NT2/D1 (cell line): ENCODE results near the gene SLC22A4.

Experiments
- YY1 ChIP-seq: IDR thresholded peaks from 2 replicates; pipeline ENCODE4 v1.6.1; 2011; ENCODE audit not compliant: insufficient read length, insufficient read depth
- ZNF274 ChIP-seq: IDR thresholded peaks from 2 replicates; pipeline ENCODE4 v1.6.1; 2011; ENCODE audit warnings: mild to moderate bottlenecking, low read depth, low read length

- TF ChIP-seq YY1 (no peak), ZNF274 (no peak)
Measured at GRCh38 chr5:132385326-132386105, 91.3 kb downstream of the SLC22A4 start.
